ENCODE results near the gene TRAPPC2B. TPM values are rescaled to one million over a fixed set of nuclear protein-coding genes. Genes with fewer than 3 reads are reported as not detected.
"Not testable (repeated sequence)": the region's sequence is repeated elsewhere in the genome, so short reads cannot be mapped to it uniquely, and the experiment has no call there.

Gene TRAPPC2B
- total RNA-seq, 2 donors from 2014 or later, result 2.6 to 8.6 TPM

- Histone ChIP-seq H3K27ac (no peak overlapping the region), H3K4me1 (peaks cover 7% of the 10 kb centered on the region), H3K36me3 (replicated peaks in 1 of 2; ENCODE audit: insufficient read depth in 1 of 2, low read depth in 2 of 2) (peaks cover 0 to 19% of the 10 kb centered on the region in 2 donors), H3K27me3 (no peaks in the 10 kb centered on the region), H3K4me3 (no peak overlapping the region), H3K9me3 (peaks cover 0 to 34% (median 0%) of the 10 kb centered on the region in 3 donors)
- intact Hi-C loops (cut with DNase I), result no loop called here
- DNase-seq (no peak), ATAC-seq (no peak)
- no peak for TF ChIP-seq POLR2A (IDR thresholded peaks at IDR 0.05)
- TF ChIP-seq, protein P1, sequence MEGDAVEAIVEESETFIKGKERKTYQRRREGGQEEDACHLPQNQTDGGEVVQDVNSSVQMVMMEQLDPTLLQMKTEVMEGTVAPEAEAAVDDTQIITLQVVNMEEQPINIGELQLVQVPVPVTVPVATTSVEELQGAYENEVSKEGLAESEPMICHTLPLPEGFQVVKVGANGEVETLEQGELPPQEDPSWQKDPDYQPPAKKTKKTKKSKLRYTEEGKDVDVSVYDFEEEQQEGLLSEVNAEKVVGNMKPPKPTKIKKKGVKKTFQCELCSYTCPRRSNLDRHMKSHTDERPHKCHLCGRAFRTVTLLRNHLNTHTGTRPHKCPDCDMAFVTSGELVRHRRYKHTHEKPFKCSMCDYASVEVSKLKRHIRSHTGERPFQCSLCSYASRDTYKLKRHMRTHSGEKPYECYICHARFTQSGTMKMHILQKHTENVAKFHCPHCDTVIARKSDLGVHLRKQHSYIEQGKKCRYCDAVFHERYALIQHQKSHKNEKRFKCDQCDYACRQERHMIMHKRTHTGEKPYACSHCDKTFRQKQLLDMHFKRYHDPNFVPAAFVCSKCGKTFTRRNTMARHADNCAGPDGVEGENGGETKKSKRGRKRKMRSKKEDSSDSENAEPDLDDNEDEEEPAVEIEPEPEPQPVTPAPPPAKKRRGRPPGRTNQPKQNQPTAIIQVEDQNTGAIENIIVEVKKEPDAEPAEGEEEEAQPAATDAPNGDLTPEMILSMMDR (IDR thresholded peaks at IDR 0.05), result no peak
These were observed 4.1 kb upstream of the TRAPPC2B start for GRCh38 chr19:57359300-57359699.

DNA sequence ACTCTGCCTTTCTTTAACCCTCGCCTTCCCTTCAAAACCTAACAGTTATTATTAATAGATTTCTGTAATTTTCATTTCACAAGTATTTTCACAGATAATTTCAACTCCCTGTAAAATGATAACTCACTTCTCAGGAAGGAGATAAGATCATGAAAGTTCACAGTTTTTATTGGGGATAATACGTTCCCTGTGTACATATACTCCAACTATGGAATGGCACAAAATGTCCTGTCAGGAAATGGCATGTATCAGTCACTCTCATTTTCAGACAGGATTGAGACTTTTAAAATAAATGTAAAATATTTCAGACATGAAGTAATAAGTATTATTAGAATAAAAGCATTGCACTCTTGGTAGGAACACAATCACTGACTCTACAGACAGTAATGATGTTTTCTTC, 932 bp upstream of the TRAPPC2B start:
- DNase-seq, result no peak
- Histone ChIP-seq H3K27ac (peak overlapping the region in 1 of 4 donors; percentile 86), H3K9me3 (peaks cover 0 to 25% (median 0%) of the 10 kb centered on the region in 3 donors), H3K4me3 (no peak overlapping the region), H3K27me3 (no peaks in the 10 kb centered on the region), H3K36me3 (replicated peaks in 1 of 2; ENCODE audit: insufficient read depth in 1 of 2, low read depth in 2 of 2) (no peaks in the 10 kb centered on the region), H3K4me1 (peaks cover 12% of the 10 kb centered on the region)
- ATAC-seq, result no peak
- intact Hi-C loops (cut with DNase I), result no loop called here
- no peak for TF ChIP-seq POLR2A (IDR thresholded peaks at IDR 0.05)
- TF ChIP-seq, protein P1 (IDR thresholded peaks at IDR 0.05), result no peak
- 60 to 68% methylated on average over 2 of the region's 2 CpGs for WGBS, 2 donors

GRCh38 chr19:57363688-57364181, 384 bp downstream of the TRAPPC2B start:
- H3K9me3 ChIP-seq, result peaks cover 0 to 12% (median 0%) of the 10 kb centered on the region in 3 donors
- TF ChIP-seq POLR2A (IDR thresholded peaks at IDR 0.05), result no peak
- TF ChIP-seq, protein P1 (IDR thresholded peaks at IDR 0.05), result no peak
- H3K27ac ChIP-seq, result peak overlapping the region; percentile 71 to 86 (median 78)
- H3K4me3 ChIP-seq, result peak overlapping the region; percentile 31 to 63
- intact Hi-C loops (cut with DNase I), result no loop called here
- H3K36me3 ChIP-seq (replicated peaks in 1 of 2; ENCODE audit: insufficient read depth in 1 of 2, low read depth in 2 of 2), result no peaks in the 10 kb centered on the region
- WGBS, 2 donors, result 1 to 3% methylated on average over 10 to 18 of the region's 18 CpGs
- no peaks in the 10 kb centered on the region for H3K27me3 ChIP-seq
- DNase-seq (no peak), ATAC-seq (no peak)
- peaks cover 12% of the 10 kb centered on the region for H3K4me1 ChIP-seq

DNA sequence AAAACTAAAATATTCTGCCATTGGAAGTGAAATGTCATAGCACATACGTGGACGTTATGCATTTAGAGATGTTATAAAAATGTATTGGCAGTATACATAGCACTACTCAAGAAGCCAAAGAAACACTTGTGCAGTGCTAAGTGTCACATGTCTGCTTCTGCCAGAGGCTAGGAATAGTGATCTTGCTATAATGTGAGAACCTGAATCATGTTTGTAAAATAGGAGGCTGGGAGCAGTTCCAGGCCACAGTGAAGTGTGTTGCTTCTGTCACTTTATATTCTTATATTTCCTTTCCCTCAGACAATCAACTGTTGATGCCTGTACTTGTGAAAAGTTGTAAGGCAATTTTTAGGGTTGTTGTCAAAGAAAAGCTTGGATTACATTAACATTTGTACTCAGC, 3.4 kb downstream of the TRAPPC2B start:
- H3K36me3 ChIP-seq (replicated peaks in 1 of 2; ENCODE audit: insufficient read depth in 1 of 2, low read depth in 2 of 2), result no peaks in the 10 kb centered on the region
- 91 to 97% methylated on average over 2 of the region's 2 CpGs for WGBS, 2 donors
- DNase-seq, result no peak
- H3K4me3 ChIP-seq, result no peak overlapping the region
- intact Hi-C loops (cut with DNase I), result no loop called here
- no peaks in the 10 kb centered on the region for H3K27me3 ChIP-seq
- H3K9me3 ChIP-seq, result peaks cover 0 to 6% (median 0%) of the 10 kb centered on the region in 3 donors
- H3K4me1 ChIP-seq, result peaks cover 12% of the 10 kb centered on the region
- H3K27ac ChIP-seq, result no peak overlapping the region
- ATAC-seq, result no peak
- no peak for TF ChIP-seq POLR2A (IDR thresholded peaks at IDR 0.05)
- TF ChIP-seq, protein P1 (IDR thresholded peaks at IDR 0.05), result no peak

- WGBS, 2 donors, result 88 to 96% methylated on average over 4 to 6 of the region's 6 CpGs
- intact Hi-C loops (cut with DNase I), result no loop called here
- Histone ChIP-seq H3K4me1 (no peaks in the 10 kb centered on the region), H3K27me3 (no peaks in the 10 kb centered on the region), H3K4me3 (no peak overlapping the region), H3K27ac (no peak overlapping the region), H3K36me3 (replicated peaks in 1 of 2; ENCODE audit: insufficient read depth in 1 of 2, low read depth in 2 of 2) (peaks cover 0 to 4% of the 10 kb centered on the region in 2 donors), H3K9me3 (peaks cover 0 to 20% (median 0%) of the 10 kb centered on the region in 3 donors)
- ATAC-seq, result no peak
- no peak for TF ChIP-seq POLR2A (IDR thresholded peaks at IDR 0.05)
- TF ChIP-seq, protein P1 (IDR thresholded peaks at IDR 0.05), result no peak
- no peak for DNase-seq
These were observed 10.8 kb downstream of the TRAPPC2B start for GRCh38 chr19:57374179-57374578.

GRCh38 chr19:57374647-57375046, 11.3 kb downstream of the TRAPPC2B start:
- H3K9me3 ChIP-seq, result peaks cover 0 to 20% (median 0%) of the 10 kb centered on the region in 3 donors
- H3K36me3 ChIP-seq (replicated peaks in 1 of 2; ENCODE audit: insufficient read depth in 1 of 2, low read depth in 2 of 2); H3K27me3 ChIP-seq; intact Hi-C loops (cut with DNase I); ATAC-seq; H3K4me1 ChIP-seq; H3K4me3 ChIP-seq; DNase-seq; H3K27ac ChIP-seq: not testable (repeated sequence)
- WGBS, 2 donors, result 93 to 98% methylated on average over 2 of the region's 2 CpGs
